ENCODE data around the gene CSNK1E.

DNA sequence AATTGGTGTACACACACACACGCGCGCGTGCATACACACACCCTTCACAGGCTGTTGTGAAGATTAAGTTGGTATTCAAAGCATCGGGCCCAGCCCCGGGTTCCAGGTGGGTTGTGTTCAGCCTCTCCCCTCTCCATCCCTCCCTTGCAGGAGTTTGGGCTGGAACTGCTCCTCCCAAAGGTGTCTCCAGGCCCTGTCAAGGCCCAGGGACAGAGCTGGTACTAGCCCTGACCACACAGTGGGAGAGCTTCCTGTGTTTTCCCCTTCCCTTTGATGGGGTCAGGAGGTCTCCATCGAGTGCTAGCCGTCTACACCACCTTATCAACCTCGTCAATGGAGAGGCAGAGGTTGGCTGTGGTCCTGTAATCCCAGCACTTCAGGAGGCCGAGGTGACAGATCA is 36.5 kb upstream of the CSNK1E start:
- TF ChIP-seq, protein P1, sequence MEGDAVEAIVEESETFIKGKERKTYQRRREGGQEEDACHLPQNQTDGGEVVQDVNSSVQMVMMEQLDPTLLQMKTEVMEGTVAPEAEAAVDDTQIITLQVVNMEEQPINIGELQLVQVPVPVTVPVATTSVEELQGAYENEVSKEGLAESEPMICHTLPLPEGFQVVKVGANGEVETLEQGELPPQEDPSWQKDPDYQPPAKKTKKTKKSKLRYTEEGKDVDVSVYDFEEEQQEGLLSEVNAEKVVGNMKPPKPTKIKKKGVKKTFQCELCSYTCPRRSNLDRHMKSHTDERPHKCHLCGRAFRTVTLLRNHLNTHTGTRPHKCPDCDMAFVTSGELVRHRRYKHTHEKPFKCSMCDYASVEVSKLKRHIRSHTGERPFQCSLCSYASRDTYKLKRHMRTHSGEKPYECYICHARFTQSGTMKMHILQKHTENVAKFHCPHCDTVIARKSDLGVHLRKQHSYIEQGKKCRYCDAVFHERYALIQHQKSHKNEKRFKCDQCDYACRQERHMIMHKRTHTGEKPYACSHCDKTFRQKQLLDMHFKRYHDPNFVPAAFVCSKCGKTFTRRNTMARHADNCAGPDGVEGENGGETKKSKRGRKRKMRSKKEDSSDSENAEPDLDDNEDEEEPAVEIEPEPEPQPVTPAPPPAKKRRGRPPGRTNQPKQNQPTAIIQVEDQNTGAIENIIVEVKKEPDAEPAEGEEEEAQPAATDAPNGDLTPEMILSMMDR (optimal IDR thresholded peaks at IDR 0.05 in 1 of 3, IDR thresholded peaks at IDR 0.05 in 1 of 3, conservative IDR thresholded peaks at IDR 0.05 in 1 of 3; ENCODE audit: extremely low read depth in 1 of 3, insufficient read depth in 2 of 3, low read length in 3 of 3) = no peak
- TF ChIP-seq EZH2 (IDR thresholded peaks at IDR 0.05; ENCODE audit: low read length) = no peak
